Calu3 (cell line): ENCODE measurements around the gene KRT8. TPM values are rescaled to one million over a fixed set of nuclear protein-coding genes. Genes with fewer than 3 reads are reported as not detected.

Source experiments
- BruUV-seq: library from RNA; stranded (reverse); fragments of 400-500 nt; replicated peaks from 2 replicates; lab custom pipeline; 2021; lab: Mats Ljungman, UMichigan
- CTCF ChIA-PET: fragments of 300-600 bp; sonication (Branson Sonifier 250); formaldehyde crosslinking; loops from one replicate; lab custom pipeline; 2022; ENCODE audit warnings: antibody characterized with exemption; lab: Charles Lee
- DNase-seq: peaks from one replicate; pipeline ENCODE4 v3.0.0; 2022
- H3K27ac Mint-ChIP-seq: one replicate; pipeline ENCODE4 v1.8.0; 2022; ENCODE audit warnings: mixed read lengths; ENCODE audit not compliant: unreplicated experiment
- H3K27me3 Mint-ChIP-seq: one replicate; pipeline ENCODE4 v1.8.0; 2022; ENCODE audit warnings: mixed read lengths; ENCODE audit not compliant: unreplicated experiment
- H3K36me3 Mint-ChIP-seq: one replicate; pipeline ENCODE4 v1.8.0; 2022; ENCODE audit warnings: mild to moderate bottlenecking, moderate library complexity, mixed read lengths; ENCODE audit not compliant: insufficient read depth, unreplicated experiment
- H3K4me1 Mint-ChIP-seq: one replicate; pipeline ENCODE4 v1.8.0; 2022; ENCODE audit warnings: mild to moderate bottlenecking, low read depth, mixed read lengths; ENCODE audit not compliant: unreplicated experiment
- H3K4me3 Mint-ChIP-seq: one replicate; pipeline ENCODE4 v1.8.0; 2022; ENCODE audit warnings: mild to moderate bottlenecking, low read depth, moderate library complexity, mixed read lengths; ENCODE audit not compliant: unreplicated experiment
- H3K9me3 Mint-ChIP-seq: one replicate; pipeline ENCODE4 v1.8.0; 2022; ENCODE audit warnings: low read depth, mixed read lengths; ENCODE audit not compliant: unreplicated experiment
- intact Hi-C: fragments of 100-400 bp; cut with micrococcal nuclease; formaldehyde crosslinking; loops from one replicate; pipeline ENCODE4 v1.10.0; 2022; ENCODE audit not compliant: unreplicated experiment
- total RNA-seq: library from RNA; stranded (reverse); gene quantifications from 2 replicates; pipeline ENCODE4 v1.2.3, GENCODE V29; 2022
- TF ChIP-seq, protein P1 (sequence below): fragments of 200-600 bp; IDR thresholded peaks from one replicate; pipeline ENCODE4 v1.8.0; 2022; ENCODE audit warnings: antibody characterized with exemption; ENCODE audit not compliant: unreplicated experiment

KRT8 gene
- total RNA-seq, 1 experiment from 2014 or later, result 2,474 TPM

- intact Hi-C loops, result loop anchor here (2.0 to 5.0 kb wide), 3 partner anchors 204 to 499 kb away; no protein-coding TSS in a partner anchor
- Mint-ChIP-seq H3K27ac (peak overlapping the region; percentile 99), H3K27me3 (no peaks in the 10 kb centered on the region), H3K4me1 (peaks cover 76% of the 10 kb centered on the region), H3K4me3 (no peak overlapping the region), H3K9me3 (no peaks in the 10 kb centered on the region), H3K36me3 (peaks cover 17% of the 10 kb centered on the region)
- CTCF ChIA-PET, result interaction anchor here (1.4 kb wide), 2 partner anchors 8 to 475 kb away, joined by 7 to 9 read pairs; no protein-coding TSS in a partner anchor
- TF ChIP-seq, protein P1, sequence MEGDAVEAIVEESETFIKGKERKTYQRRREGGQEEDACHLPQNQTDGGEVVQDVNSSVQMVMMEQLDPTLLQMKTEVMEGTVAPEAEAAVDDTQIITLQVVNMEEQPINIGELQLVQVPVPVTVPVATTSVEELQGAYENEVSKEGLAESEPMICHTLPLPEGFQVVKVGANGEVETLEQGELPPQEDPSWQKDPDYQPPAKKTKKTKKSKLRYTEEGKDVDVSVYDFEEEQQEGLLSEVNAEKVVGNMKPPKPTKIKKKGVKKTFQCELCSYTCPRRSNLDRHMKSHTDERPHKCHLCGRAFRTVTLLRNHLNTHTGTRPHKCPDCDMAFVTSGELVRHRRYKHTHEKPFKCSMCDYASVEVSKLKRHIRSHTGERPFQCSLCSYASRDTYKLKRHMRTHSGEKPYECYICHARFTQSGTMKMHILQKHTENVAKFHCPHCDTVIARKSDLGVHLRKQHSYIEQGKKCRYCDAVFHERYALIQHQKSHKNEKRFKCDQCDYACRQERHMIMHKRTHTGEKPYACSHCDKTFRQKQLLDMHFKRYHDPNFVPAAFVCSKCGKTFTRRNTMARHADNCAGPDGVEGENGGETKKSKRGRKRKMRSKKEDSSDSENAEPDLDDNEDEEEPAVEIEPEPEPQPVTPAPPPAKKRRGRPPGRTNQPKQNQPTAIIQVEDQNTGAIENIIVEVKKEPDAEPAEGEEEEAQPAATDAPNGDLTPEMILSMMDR, result no peak
- peak; percentile 54 for DNase-seq
- BruUV-seq, result no TSS peak
Measured at GRCh38 chr12:52871291-52872039, 33.4 kb downstream of the KRT8 start.

DNA sequence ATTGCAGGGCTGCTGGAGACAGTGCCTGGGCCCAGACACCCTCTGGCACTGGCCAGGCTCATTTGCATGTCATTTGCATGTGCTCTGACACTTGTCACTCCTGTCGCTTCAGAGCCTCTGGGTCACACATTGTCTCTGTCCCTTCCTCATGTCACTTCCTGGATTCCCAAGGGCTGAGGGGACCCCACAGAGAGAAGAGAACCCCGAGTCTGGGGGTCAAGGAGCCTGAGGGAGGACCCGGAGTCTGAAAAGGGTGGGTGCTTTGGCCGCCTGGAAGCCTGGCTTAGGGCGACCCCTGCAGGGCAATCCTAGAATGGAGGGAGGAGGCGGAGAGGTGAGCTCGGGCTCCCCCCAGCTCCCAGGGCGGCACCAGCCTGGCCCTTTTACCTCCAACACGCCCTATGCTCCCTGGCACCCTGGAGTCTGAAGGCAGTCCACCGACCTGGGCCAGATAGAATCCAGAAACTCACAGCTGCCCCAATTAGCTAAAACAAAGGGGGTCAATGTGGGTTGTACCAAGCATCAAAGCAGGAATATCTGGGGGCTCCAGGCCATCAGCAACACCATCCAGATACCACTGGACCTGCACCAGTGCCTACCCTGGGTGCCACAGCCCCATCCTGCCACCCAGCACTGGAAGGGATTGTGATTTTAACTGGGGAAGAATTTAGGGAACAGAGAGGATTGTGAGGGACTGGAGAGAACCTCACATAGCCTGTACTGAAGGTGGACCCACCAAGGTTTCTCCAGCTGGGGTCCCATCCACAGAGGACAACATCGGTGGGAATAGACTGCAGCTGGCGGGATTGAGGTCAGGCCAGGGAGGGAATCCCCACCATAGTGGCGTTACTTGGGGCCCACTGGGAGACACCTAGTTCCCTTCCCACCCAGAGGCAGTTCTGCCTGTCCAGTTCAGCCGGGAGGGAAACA, 34.2 kb downstream of the KRT8 start:
- Mint-ChIP-seq H3K27me3 (no peaks in the 10 kb centered on the region), H3K9me3 (no peaks in the 10 kb centered on the region), H3K4me1 (peaks cover 67% of the 10 kb centered on the region), H3K27ac (peak overlapping the region; percentile 99), H3K36me3 (peaks cover 17% of the 10 kb centered on the region), H3K4me3 (no peak overlapping the region)
- intact Hi-C loops, result loop anchor here (2.0 to 5.0 kb wide), 3 partner anchors 203 to 498 kb away; no protein-coding TSS in a partner anchor
- TF ChIP-seq, protein P1, result peak; percentile 39
- no TSS peak for BruUV-seq
- CTCF ChIA-PET, result interaction anchor here (0.6 to 1.4 kb wide), 8 partner anchors 9 to 711 kb away, joined by 3 to 9 read pairs (median 5); no protein-coding TSS in a partner anchor
- DNase-seq, result peak; percentile 81

DNA sequence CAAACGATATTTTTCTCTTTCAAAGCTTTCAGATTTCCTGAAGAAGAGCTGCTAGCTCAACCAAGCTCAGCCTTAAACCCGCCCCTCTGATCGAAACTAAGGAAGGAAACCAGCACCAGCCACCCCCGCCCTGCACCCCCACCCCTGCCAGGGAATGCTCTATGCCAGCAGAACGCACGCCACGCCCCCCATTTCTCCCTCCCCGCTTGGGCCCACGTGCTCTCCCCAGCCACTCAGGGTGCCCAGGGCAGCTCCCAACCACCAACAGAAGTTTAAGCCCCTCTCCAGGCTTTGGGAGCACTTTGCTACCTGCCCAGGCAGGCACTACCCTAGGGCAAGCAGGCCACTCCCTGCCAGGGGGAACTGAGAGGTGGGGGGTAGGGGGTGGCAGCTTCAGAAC, 37.2 kb downstream of the KRT8 start:
- BruUV-seq, result no TSS peak
- Mint-ChIP-seq H3K4me1 (peaks cover 40% of the 10 kb centered on the region), H3K4me3 (no peak overlapping the region), H3K27me3 (no peaks in the 10 kb centered on the region), H3K27ac (no peak overlapping the region), H3K36me3 (no peaks in the 10 kb centered on the region), H3K9me3 (no peaks in the 10 kb centered on the region)
- TF ChIP-seq, protein P1, result no peak
- DNase-seq, result peak; percentile 65
- intact Hi-C loops, result no loop called here
- CTCF ChIA-PET, result interaction anchor here (0.6 to 1.2 kb wide), 3 partner anchors 12 to 488 kb away, joined by 4 to 6 read pairs (median 6); no protein-coding TSS in a partner anchor

DNA sequence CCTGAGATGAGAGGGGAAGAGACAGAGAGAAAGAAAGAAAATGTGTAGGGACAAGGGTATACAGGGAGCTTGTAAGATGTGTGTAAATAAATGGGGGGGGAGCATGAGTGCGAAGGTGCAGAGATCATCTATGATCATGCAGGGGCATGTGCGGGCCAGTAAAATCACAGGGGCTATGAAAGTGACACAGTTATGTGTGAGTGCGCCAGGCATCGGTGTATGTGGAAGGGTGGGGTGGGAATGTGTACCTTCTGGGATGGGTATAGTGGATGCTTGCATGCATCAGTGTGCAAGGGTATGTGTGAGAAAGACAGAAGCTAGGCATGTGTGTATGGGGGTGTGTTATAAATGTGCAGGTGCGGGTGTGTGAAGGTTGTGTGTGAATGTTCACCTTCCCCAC, 37.7 kb downstream of the KRT8 start:
- CTCF ChIA-PET, result interaction anchor here (0.7 to 1.2 kb wide), 3 partner anchors 12 to 487 kb away, joined by 4 to 6 read pairs (median 5); no protein-coding TSS in a partner anchor
- DNase-seq, result no peak
- no peak overlapping the region for H3K4me3 Mint-ChIP-seq
- H3K27me3 Mint-ChIP-seq, result no peaks in the 10 kb centered on the region
- no TSS peak for BruUV-seq
- no peaks in the 10 kb centered on the region for H3K9me3 Mint-ChIP-seq
- intact Hi-C loops, result no loop called here
- no peak overlapping the region for H3K27ac Mint-ChIP-seq
- peaks cover 35% of the 10 kb centered on the region for H3K4me1 Mint-ChIP-seq
- TF ChIP-seq, protein P1, result no peak
- no peaks in the 10 kb centered on the region for H3K36me3 Mint-ChIP-seq
